OCI-LY1 (cell line): ENCODE data around the gene DMTF1.
"Not testable (repeated sequence)": the region's sequence is repeated elsewhere in the genome, so short reads cannot be mapped to it uniquely, and the experiment has no call there.

Experiments
- H2AFZ ChIP-seq: fragments of 200-600 bp; sonication (generic), shearing (Covaris generic); 2 replicates; pipeline ENCODE4 v1.6.0; 2014; ENCODE audit warnings: antibody characterized with exemption, mild to moderate bottlenecking, low read length
- H3F3A ChIP-seq: fragments of 200-600 bp; sonication (generic), shearing (Covaris generic); 2 replicates; pipeline ENCODE4 v1.6.0; 2014; ENCODE audit warnings: mild to moderate bottlenecking, antibody characterized with exemption, low read length, moderate library complexity; ENCODE audit not compliant: insufficient read depth
- H3K27ac ChIP-seq: fragments of 200-600 bp; sonication (generic); 2 replicates; pipeline ENCODE4 v1.5.1; 2014; ENCODE audit warnings: low read length, mixed run types, mild to moderate bottlenecking, low read depth; ENCODE audit not compliant: poor library complexity, severe bottlenecking
- H3K27me3 ChIP-seq: fragments of 200-600 bp; sonication (generic); 2 replicates; pipeline ENCODE4 v1.6.0; 2014; ENCODE audit warnings: antibody characterized with exemption, mild to moderate bottlenecking, low read length, moderate library complexity; ENCODE audit not compliant: insufficient read depth
- H3K36me3 ChIP-seq: fragments of 200-600 bp; sonication (generic); 2 replicates; pipeline ENCODE4 v1.6.1; 2014; ENCODE audit warnings: mild to moderate bottlenecking, antibody characterized with exemption, low read length, moderate library complexity, mixed read lengths; ENCODE audit not compliant: insufficient read depth
- H3K4me1 ChIP-seq: fragments of 200-600 bp; sonication (generic); 2 replicates; pipeline ENCODE4 v1.5.1; 2014; ENCODE audit warnings: mild to moderate bottlenecking, low read length, moderate library complexity; ENCODE audit not compliant: insufficient read depth, severe bottlenecking
- H3K4me2 ChIP-seq: fragments of 200-600 bp; sonication (generic), shearing (Covaris generic); 2 replicates; pipeline ENCODE4 v1.6.1; 2014; ENCODE audit warnings: low read length
- H3K4me3 ChIP-seq: fragments of 200-600 bp; sonication (generic); 2 replicates; pipeline ENCODE4 v1.5.1; 2014; ENCODE audit warnings: low read length, low read depth, mild to moderate bottlenecking, mixed read lengths; ENCODE audit not compliant: poor library complexity, severe bottlenecking
- H3K79me2 ChIP-seq: fragments of 200-600 bp; shearing (Covaris generic); 2 replicates; pipeline ENCODE4 v1.6.1; 2016; ENCODE audit warnings: mixed run types, low read length, mixed read lengths; ENCODE audit not compliant: insufficient read depth
- H3K9ac ChIP-seq: fragments of 200-600 bp; sonication (generic), shearing (Covaris generic); 2 replicates; pipeline ENCODE4 v1.6.1; 2014; ENCODE audit warnings: mild to moderate bottlenecking, low read length, mixed read lengths
- H3K9me2 ChIP-seq: fragments of 200-600 bp; sonication (generic), shearing (Covaris generic); 2 replicates; pipeline ENCODE4 v1.6.1; 2014; ENCODE audit warnings: low read depth, mild to moderate bottlenecking, low read length, mixed read lengths
- H3K9me3 ChIP-seq: fragments of 200-600 bp; shearing (Covaris generic); 2 replicates; pipeline ENCODE4 v1.6.1; 2014; ENCODE audit warnings: low read length, mixed read lengths
- H4K20me1 ChIP-seq: fragments of 200-600 bp; sonication (generic), shearing (Covaris generic); 2 replicates; pipeline ENCODE4 v1.6.0; 2016; ENCODE audit warnings: mild to moderate bottlenecking, low read length; ENCODE audit not compliant: insufficient read depth
- CTCF ChIP-seq: fragments of 200-600 bp; sonication (generic), shearing (Covaris generic); IDR thresholded peaks from 2 replicates; pipeline ENCODE4 v1.5.1; 2017; ENCODE audit warnings: mild to moderate bottlenecking, antibody characterized with exemption, low read length, moderate library complexity, mixed read lengths
- EZH2 ChIP-seq: fragments of 200-600 bp; sonication (generic), shearing (Covaris generic); IDR thresholded peaks from 2 replicates; pipeline ENCODE4 v1.8.0; 2017; ENCODE audit warnings: borderline replicate concordance, mixed run types, mild to moderate bottlenecking, antibody characterized with exemption, low read length, moderate library complexity, mixed read lengths

Gene DMTF1

DNA sequence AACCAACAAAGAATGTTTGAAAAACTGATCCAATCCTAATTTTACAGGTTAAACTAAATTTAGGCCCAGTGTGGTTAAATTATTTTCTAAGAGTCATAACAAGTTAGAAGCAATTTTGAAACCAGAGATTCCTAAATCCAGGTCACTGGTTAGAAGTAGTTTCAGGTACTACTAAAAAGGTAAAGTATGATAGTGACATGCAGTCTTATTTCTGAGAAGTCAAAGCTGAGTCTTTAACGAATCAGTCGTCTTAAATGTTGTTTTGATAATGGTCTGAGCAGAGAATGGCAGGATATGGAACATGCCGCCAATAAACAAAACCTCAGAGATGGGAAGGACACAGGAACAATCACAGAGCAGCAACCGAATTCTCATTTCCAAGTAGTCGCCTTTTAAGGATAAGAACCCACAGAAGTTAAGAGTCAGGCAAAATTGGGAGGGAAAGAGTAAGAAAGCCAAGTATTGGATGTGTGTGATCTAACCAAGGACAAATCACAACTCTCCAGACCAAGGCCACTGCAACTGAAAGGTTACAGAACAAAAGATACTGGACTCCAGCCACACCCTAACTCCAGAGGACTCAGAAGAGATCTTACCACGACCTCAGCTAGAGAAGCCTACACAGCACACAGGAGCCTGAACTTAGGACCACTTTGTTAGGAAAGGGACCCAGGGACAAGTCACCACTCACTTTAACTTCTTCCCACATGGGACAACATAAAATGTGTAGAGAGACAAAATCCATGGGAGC lies 47.6 kb downstream of the DMTF1 start:
- Histone ChIP-seq H3K4me3 (no peak overlapping the region), H3K4me2 (no peak overlapping the region), H3K27ac (no peak overlapping the region), H3K9me3 (peaks cover 10% of the 10 kb centered on the region), H2AFZ (no peak overlapping the region), H3K9ac (no peak overlapping the region), H3K9me2 (no peaks in the 10 kb centered on the region), H3F3A (peaks cover 20% of the 10 kb centered on the region), H3K79me2 (peaks cover 81% of the 10 kb centered on the region), H3K4me1 (no peaks in the 10 kb centered on the region), H4K20me1 (0 out of 2 replicates have a peak, but pooled peaks cover 2% of the 10 kb centered on the region), H3K27me3 (no peaks in the 10 kb centered on the region), H3K36me3 (peaks cover 100% of the 10 kb centered on the region)
- TF ChIP-seq CTCF (no peak), EZH2 (no peak)

DNA sequence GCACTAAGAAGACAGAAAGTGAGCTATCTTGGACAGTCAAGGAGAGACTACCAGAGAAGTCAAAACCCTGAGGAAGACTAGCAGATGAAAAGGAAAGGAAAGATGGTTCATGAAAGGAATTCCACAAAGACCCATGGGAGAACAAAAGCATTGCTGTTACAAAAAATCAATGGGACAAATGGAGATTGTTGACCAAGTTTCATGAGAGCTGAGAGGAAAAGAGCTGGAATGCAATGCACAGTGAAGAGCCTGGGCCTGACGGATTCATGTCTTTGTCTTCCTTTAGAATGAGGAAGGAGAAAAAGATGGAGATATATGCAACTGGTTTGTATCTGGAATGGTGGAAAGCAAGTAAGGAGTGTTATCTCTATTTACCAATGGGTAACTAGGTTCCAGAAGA lies 50.0 kb downstream of the DMTF1 start:
- Histone ChIP-seq H3K27ac (no peak overlapping the region), H3K27me3 (no peaks in the 10 kb centered on the region), H4K20me1 (0 out of 2 replicates have a peak, but pooled peaks cover 2% of the 10 kb centered on the region), H3K9me2 (no peaks in the 10 kb centered on the region), H3F3A (no peaks in the 10 kb centered on the region), H3K4me1 (no peaks in the 10 kb centered on the region), H2AFZ (no peak overlapping the region), H3K79me2 (peaks cover 99% of the 10 kb centered on the region), H3K4me2 (no peak overlapping the region), H3K9ac (no peak overlapping the region), H3K4me3 (no peak overlapping the region), H3K36me3 (peaks cover 100% of the 10 kb centered on the region), H3K9me3 (peaks cover 31% of the 10 kb centered on the region)
- TF ChIP-seq CTCF (no peak), EZH2 (no peak)

GRCh38 chr7:87202705-87203104 lies 50.5 kb downstream of the DMTF1 start:
- H3K36me3 ChIP-seq: peaks cover 99% of the 10 kb centered on the region
- peaks cover 33% of the 10 kb centered on the region for H3K9me3 ChIP-seq
- no peak overlapping the region for H3K4me3 ChIP-seq
- H3K9me2 ChIP-seq: no peaks in the 10 kb centered on the region
- H3K27ac ChIP-seq: no peak overlapping the region
- peaks cover 97% of the 10 kb centered on the region for H3K79me2 ChIP-seq
- TF ChIP-seq EZH2 (no peak), CTCF (no peak)
- H3K9ac ChIP-seq: no peak overlapping the region
- H4K20me1 ChIP-seq: 0 out of 2 replicates have a peak, but pooled peaks cover 2% of the 10 kb centered on the region
- no peak overlapping the region for H3K4me2 ChIP-seq
- no peaks in the 10 kb centered on the region for H3K4me1 ChIP-seq
- H3F3A ChIP-seq: no peaks in the 10 kb centered on the region
- H2AFZ ChIP-seq: no peak overlapping the region
- no peaks in the 10 kb centered on the region for H3K27me3 ChIP-seq

DNA sequence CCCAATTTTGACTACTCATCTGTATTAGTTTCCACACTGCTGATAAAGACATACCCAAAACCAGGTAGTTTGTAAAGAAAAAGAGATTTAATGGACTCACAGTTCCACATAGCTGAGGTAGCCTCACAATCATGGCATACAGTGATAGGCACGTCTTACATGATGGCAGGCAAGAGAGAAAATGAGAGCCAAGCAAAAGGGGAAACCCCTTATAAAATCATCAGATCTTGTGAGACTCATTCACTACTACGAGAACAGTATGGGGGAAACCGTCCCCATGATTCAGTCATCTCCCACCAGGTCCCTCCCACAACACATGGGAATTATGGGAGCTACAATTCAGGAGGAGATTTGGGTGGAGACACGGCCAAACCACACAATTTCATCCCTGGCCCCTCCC lies 51.7 kb downstream of the DMTF1 start:
- H3K9ac ChIP-seq, H2AFZ ChIP-seq, H3K4me2 ChIP-seq, H3K4me3 ChIP-seq, H4K20me1 ChIP-seq, H3K27me3 ChIP-seq, H3K27ac ChIP-seq, H3K4me1 ChIP-seq, H3F3A ChIP-seq, H3K9me2 ChIP-seq: not testable (repeated sequence)
- H3K79me2 ChIP-seq: peaks cover 97% of the 10 kb centered on the region
- H3K9me3 ChIP-seq: peaks cover 39% of the 10 kb centered on the region
- peaks cover 98% of the 10 kb centered on the region for H3K36me3 ChIP-seq
